GM13977 (cell line): Measurements from ENCODE around the gene TBC1D22A.
A peak's percentile ranks its signal among the peaks of the same experiment; 100 is the strongest.

Source experiments
- DNase-seq: peaks from one replicate; pipeline ENCODE4 v3.0.0; 2012; ENCODE audit warnings: low spot score
- in situ Hi-C: fragments of 300-500 bp; cut with MboI; formaldehyde crosslinking; loops from one replicate; pipeline ENCODE4 v1.12.0; 2022; ENCODE audit warnings: low sequenced_read_pairs, low pct_unique_long_range_greater_than_20kb, mixed read lengths, inconsistent platforms; ENCODE audit not compliant: unreplicated experiment
- TF ChIP-seq, protein P1 (sequence below): IDR thresholded peaks from 2 replicates; pipeline ENCODE4 v1.5.1; 2012; ENCODE audit warnings: mild to moderate bottlenecking, control low read depth; ENCODE audit not compliant: insufficient read depth; ENCODE audit errors: extremely low read depth, missing control alignments

The TBC1D22A gene, protein sequence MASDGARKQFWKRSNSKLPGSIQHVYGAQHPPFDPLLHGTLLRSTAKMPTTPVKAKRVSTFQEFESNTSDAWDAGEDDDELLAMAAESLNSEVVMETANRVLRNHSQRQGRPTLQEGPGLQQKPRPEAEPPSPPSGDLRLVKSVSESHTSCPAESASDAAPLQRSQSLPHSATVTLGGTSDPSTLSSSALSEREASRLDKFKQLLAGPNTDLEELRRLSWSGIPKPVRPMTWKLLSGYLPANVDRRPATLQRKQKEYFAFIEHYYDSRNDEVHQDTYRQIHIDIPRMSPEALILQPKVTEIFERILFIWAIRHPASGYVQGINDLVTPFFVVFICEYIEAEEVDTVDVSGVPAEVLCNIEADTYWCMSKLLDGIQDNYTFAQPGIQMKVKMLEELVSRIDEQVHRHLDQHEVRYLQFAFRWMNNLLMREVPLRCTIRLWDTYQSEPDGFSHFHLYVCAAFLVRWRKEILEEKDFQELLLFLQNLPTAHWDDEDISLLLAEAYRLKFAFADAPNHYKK

GRCh38 chr22:46762238-46763050 lies at the start of gene TBC1D22A:
TSS of gene TBC1D22A (plus strand) at chr22:46762650. CDS start at chr22:46762787, 137 bp downstream.
- TF ChIP-seq, protein P1, sequence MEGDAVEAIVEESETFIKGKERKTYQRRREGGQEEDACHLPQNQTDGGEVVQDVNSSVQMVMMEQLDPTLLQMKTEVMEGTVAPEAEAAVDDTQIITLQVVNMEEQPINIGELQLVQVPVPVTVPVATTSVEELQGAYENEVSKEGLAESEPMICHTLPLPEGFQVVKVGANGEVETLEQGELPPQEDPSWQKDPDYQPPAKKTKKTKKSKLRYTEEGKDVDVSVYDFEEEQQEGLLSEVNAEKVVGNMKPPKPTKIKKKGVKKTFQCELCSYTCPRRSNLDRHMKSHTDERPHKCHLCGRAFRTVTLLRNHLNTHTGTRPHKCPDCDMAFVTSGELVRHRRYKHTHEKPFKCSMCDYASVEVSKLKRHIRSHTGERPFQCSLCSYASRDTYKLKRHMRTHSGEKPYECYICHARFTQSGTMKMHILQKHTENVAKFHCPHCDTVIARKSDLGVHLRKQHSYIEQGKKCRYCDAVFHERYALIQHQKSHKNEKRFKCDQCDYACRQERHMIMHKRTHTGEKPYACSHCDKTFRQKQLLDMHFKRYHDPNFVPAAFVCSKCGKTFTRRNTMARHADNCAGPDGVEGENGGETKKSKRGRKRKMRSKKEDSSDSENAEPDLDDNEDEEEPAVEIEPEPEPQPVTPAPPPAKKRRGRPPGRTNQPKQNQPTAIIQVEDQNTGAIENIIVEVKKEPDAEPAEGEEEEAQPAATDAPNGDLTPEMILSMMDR: no peak
- peak; percentile 95 for DNase-seq
- in situ Hi-C loops: no loop called here

DNA sequence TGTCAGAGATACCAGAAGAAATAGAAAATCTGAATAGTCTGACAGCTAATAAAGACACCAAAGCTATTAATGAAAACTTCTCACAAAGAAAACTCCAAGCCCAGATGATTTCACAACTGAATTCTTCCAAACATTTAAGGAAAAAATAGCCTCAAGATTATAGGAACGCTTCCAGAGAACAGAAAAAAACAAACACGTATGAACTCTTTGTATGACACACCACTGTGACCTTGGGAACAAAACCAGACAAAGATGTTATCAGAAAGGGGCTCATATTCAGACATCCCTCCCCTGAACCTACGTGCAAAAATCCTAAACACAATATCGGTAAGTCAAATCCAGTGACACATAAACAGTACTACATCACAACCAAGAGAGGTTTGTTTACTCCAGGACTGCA lies 47.9 kb upstream of the TBC1D22A start:
- no peak for DNase-seq

DNA sequence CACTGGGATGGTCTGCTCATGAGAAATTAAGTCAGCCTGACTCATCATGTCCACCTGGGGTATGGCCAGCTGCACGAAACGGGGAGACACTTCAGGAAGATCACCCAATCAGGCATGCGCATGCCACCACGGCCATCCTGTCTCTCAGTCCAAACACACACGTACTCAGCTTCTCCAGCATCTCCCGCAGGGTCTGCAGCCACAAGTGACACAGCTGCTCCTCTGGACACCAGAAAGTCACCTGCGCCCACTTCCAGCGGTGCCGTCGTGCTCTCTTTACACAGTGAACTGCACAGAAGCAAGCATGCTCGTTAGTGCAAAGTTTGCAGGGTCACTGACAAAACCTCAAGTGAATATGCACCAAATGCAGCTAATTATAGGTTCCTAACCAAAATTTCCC lies 42.5 kb upstream of the TBC1D22A start:
- no peak for DNase-seq
- in situ Hi-C loops: no loop called here
- TF ChIP-seq, protein P1: no peak

More for the DNA sequence above, 47.9 kb upstream of the TBC1D22A start:
- in situ Hi-C loops: no loop called here
- TF ChIP-seq, protein P1: no peak

GRCh38 chr22:46721501-46722085 lies 40.9 kb upstream of the TBC1D22A start:
- DNase-seq: no peak

DNA sequence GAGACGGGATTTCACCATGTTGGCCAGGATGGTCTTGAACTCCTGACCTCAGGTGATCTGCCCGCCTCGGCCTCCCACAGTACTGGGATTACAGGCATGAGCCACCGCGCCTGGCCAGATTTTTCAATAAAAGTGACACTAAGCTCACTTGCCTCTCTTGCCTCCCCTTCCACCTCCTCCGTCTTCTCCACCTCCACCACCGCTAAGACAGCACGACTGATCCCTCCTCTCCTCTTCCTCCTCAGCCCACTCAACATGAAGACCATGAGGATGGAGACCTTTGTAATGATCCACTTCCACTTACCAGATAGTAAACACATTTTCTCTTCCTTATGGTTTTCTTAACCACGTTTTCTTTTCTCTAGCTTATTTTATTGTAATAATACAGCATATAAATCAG lies 38.6 kb upstream of the TBC1D22A start:
- TF ChIP-seq, protein P1: no peak
- no peak for DNase-seq
- in situ Hi-C loops: no loop called here

More at GRCh38 chr22:46721501-46722085, 40.9 kb upstream of the TBC1D22A start:
- TF ChIP-seq, protein P1: no peak
- in situ Hi-C loops: no loop called here

- no peak for DNase-seq
- TF ChIP-seq, protein P1: no peak
- in situ Hi-C loops: no loop called here
Measured at GRCh38 chr22:46725096-46725495, 37.4 kb upstream of the TBC1D22A start.
